CD14-positive monocyte (primary cell): ENCODE data around the gene PTBP2. TPM values are rescaled to one million over a fixed set of nuclear protein-coding genes. Genes with fewer than 3 reads are reported as not detected.

ENCODE experiments used
- DNase-seq, 3 donors: peaks; one replicate each; pipeline ENCODE4 v3.0.0-alpha.2; 2011 to 2022
- H2AFZ ChIP-seq: 2 replicates; pipeline ENCODE4 v1.6.0; 2012; ENCODE audit warnings: mild to moderate bottlenecking, low read depth, low read length, inconsistent platforms; ENCODE audit not compliant: insufficient read depth, poor library complexity, severe bottlenecking
- H3K27ac ChIP-seq, 2 donors: 1 replicate in 1 of 2; 2 replicates in 1 of 2; pipeline ENCODE4 v1.5.1; 2012 to 2013; ENCODE audit warnings: low read length in 2 of 2, control low read depth in 1 of 2, inconsistent platforms in 1 of 2, low read depth in 1 of 2, mild to moderate bottlenecking in 1 of 2
- H3K27me3 ChIP-seq, 2 donors: one replicate each; pipeline versions ENCODE4 v1.6.0 to v1.6.1; 2011 to 2013; ENCODE audit warnings: low read length in 2 of 2; ENCODE audit not compliant: control insufficient read depth in 2 of 2, insufficient read depth in 2 of 2
- H3K36me3 ChIP-seq, 2 donors: replicated peaks in 1 of 2; 1 replicate in 1 of 2; 2 replicates in 1 of 2; pipeline versions ENCODE4 v1.5.1 to v1.6.1; 2012 to 2013; ENCODE audit warnings: low read length in 2 of 2, control low read depth in 1 of 2, inconsistent platforms in 1 of 2, mild to moderate bottlenecking in 1 of 2; ENCODE audit not compliant: insufficient read depth in 2 of 2, control insufficient read depth in 1 of 2
- H3K4me1 ChIP-seq, 2 donors: 1 replicate in 1 of 2; 2 replicates in 1 of 2; pipeline versions ENCODE4 v1.5.1 to v1.6.1; 2012 to 2013; ENCODE audit warnings: low read length in 2 of 2, control low read depth in 1 of 2, inconsistent platforms in 1 of 2, mild to moderate bottlenecking in 1 of 2, moderate library complexity in 1 of 2; ENCODE audit not compliant: insufficient read depth in 2 of 2, control insufficient read depth in 1 of 2
- H3K4me2 ChIP-seq: replicated peaks from 2 replicates; pipeline ENCODE3; 2012; ENCODE audit warnings: low read length, moderate library complexity, mild to moderate bottlenecking; ENCODE audit not compliant: poor library complexity, severe bottlenecking; ENCODE audit errors: extremely low read depth
- H3K4me3 ChIP-seq, 3 experiments: fragments of 200-600 bp in 1 of 3; sonication (generic) in 1 of 3; replicated peaks in 1 of 3; 1 replicate in 2 of 3; 2 replicates in 1 of 3; pipeline ENCODE4 v1.5.1; 2011 to 2013; ENCODE audit warnings: low read length in 3 of 3, mild to moderate bottlenecking in 3 of 3, control low read depth in 2 of 3, low read depth in 2 of 3, inconsistent platforms in 1 of 3, moderate library complexity in 1 of 3
- H3K79me2 ChIP-seq: 2 replicates; pipeline ENCODE4 v1.6.0; 2012; ENCODE audit warnings: mild to moderate bottlenecking, control low read depth, inconsistent platforms, low read length, moderate library complexity; ENCODE audit not compliant: insufficient read depth
- H3K9ac ChIP-seq: 2 replicates; pipeline ENCODE4 v1.6.0; 2017; ENCODE audit warnings: low read length, mild to moderate bottlenecking; ENCODE audit not compliant: insufficient read depth, poor library complexity, severe bottlenecking
- H3K9me3 ChIP-seq, 2 donors: replicated peaks in 1 of 2; 1 replicate in 1 of 2; 2 replicates in 1 of 2; pipeline versions ENCODE4 v1.5.1 to v1.6.1; 2012 to 2013; ENCODE audit warnings: low read length in 2 of 2, control low read depth in 1 of 2; ENCODE audit not compliant: control insufficient read depth in 1 of 2, insufficient read depth in 1 of 2
- H4K20me1 ChIP-seq: 2 replicates; pipeline ENCODE4 v1.6.0; 2012; ENCODE audit warnings: mild to moderate bottlenecking, low read length, control low read depth, moderate library complexity; ENCODE audit not compliant: insufficient read depth
- H3K27ac Mint-ChIP-seq, 7 donors: one replicate each; pipeline ENCODE4 v1.8.0; 2020; ENCODE audit warnings: mild to moderate bottlenecking in 7 of 7, mixed read lengths in 7 of 7, moderate library complexity in 6 of 7, inconsistent platforms in 2 of 7
- H3K27me3 Mint-ChIP-seq, 3 donors: one replicate each; pipeline ENCODE4 v1.8.0; 2021 to 2022; ENCODE audit warnings: low read depth in 3 of 3, mild to moderate bottlenecking in 3 of 3, mixed read lengths in 3 of 3, moderate library complexity in 3 of 3, inconsistent platforms in 1 of 3
- H3K36me3 Mint-ChIP-seq, 2 donors: one replicate each; pipeline ENCODE4 v1.8.0; 2020; ENCODE audit warnings: mixed read lengths in 2 of 2, inconsistent platforms in 1 of 2, mild to moderate bottlenecking in 1 of 2
- H3K4me1 Mint-ChIP-seq: one replicate; pipeline ENCODE4 v1.8.0; 2020; ENCODE audit warnings: mild to moderate bottlenecking, mixed read lengths
- H3K4me3 Mint-ChIP-seq, 2 donors: one replicate each; pipeline ENCODE4 v1.8.0; 2020; ENCODE audit warnings: mild to moderate bottlenecking in 2 of 2, mixed read lengths in 2 of 2, moderate library complexity in 1 of 2
- H3K9me3 Mint-ChIP-seq, 7 donors: one replicate each; pipeline ENCODE4 v1.8.0; 2020 to 2022; ENCODE audit warnings: mixed read lengths in 7 of 7, mild to moderate bottlenecking in 6 of 7, moderate library complexity in 6 of 7, inconsistent platforms in 2 of 7
- WGBS: methylation state at CpG from one replicate; pipeline ENCODE4 v1.1.5; 2013; ENCODE audit warnings: missing lambda C conversion rate; ENCODE audit not compliant: insufficient coverage; 5-methylcytosine and 5-hydroxymethylcytosine counted together
- intact Hi-C, 2 donors: fragments of 100-400 bp; cut with micrococcal nuclease; formaldehyde crosslinking; loops; one replicate each; pipeline versions ENCODE4 v1.15.0 to v1.15.1; 2023
- polyA plus RNA-seq, 3 donors: library from polyadenylated mRNA; depleted of rRNA in 1 of 3; unstranded in 2 of 3; stranded (reverse) in 1 of 3; fragments of 300-500 nt in 2 of 3; fragments of >200 nt in 1 of 3; fragmentation: Illumina TruSeq in 2 of 3; gene quantifications; 1 replicate in 2 of 3; 2 replicates in 1 of 3; pipeline ENCODE4 v1.2.3, GENCODE V29; 2012 to 2021
- TF ChIP-seq, protein P1 (sequence below): fragments of 200-600 bp; IDR thresholded peaks from one replicate; pipeline ENCODE4 v1.8.0; 2022; ENCODE audit warnings: antibody characterized with exemption, mild to moderate bottlenecking

PTBP2 gene
- polyA plus RNA-seq, 3 donors: 0.52 to 18.2 (median 1.2) TPM

DNA sequence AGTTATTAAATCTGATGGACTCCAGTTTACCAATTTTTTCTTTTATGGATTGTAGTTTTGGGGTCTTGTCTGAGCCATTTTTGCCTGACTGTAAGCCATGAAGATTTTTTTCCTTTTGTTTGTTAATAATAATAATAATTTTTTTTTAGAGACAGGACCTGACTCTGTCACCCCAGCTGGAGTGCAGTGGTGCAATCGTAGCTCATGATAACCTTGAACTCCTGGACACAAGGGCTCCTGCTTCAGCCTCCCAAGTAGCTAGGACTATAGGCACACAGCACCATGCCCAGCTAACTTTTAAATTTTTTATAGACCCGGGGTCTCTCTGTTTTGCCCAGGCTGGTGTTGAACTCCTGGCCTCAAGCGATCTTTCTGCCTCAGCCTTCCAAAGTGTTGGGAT lies 6.3 kb downstream of the PTBP2 start:
- Mint-ChIP-seq H3K27ac (peak overlapping the region in 2 of 7 donors; percentile 19 to 37), H3K36me3 (peaks cover 29 to 51% of the 10 kb centered on the region in 2 donors), H3K27me3 (no peaks in the 10 kb centered on the region), H3K9me3 (peaks cover 0 to 4% (median 0%) of the 10 kb centered on the region in 7 donors), H3K4me1 (peaks cover 23% of the 10 kb centered on the region), H3K4me3 (no peak overlapping the region)
- H2AFZ ChIP-seq: no peak overlapping the region
- H3K4me1 ChIP-seq: peaks cover 6 to 14% of the 10 kb centered on the region in 2 donors
- no peak overlapping the region for H3K27ac ChIP-seq
- intact Hi-C loops: no loop called here
- peaks cover 99% of the 10 kb centered on the region for H3K79me2 ChIP-seq
- DNase-seq: no peak
- H3K4me3 ChIP-seq: no peak overlapping the region
- TF ChIP-seq, protein P1, sequence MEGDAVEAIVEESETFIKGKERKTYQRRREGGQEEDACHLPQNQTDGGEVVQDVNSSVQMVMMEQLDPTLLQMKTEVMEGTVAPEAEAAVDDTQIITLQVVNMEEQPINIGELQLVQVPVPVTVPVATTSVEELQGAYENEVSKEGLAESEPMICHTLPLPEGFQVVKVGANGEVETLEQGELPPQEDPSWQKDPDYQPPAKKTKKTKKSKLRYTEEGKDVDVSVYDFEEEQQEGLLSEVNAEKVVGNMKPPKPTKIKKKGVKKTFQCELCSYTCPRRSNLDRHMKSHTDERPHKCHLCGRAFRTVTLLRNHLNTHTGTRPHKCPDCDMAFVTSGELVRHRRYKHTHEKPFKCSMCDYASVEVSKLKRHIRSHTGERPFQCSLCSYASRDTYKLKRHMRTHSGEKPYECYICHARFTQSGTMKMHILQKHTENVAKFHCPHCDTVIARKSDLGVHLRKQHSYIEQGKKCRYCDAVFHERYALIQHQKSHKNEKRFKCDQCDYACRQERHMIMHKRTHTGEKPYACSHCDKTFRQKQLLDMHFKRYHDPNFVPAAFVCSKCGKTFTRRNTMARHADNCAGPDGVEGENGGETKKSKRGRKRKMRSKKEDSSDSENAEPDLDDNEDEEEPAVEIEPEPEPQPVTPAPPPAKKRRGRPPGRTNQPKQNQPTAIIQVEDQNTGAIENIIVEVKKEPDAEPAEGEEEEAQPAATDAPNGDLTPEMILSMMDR: no peak
- 100% methylated on average over 2 of the region's 3 CpGs for WGBS
- no peaks in the 10 kb centered on the region for H3K27me3 ChIP-seq
- no peak overlapping the region for H3K9ac ChIP-seq
- H3K4me2 ChIP-seq: no peak overlapping the region
- peaks cover under 1 to 22% of the 10 kb centered on the region in 2 donors for H3K36me3 ChIP-seq
- peaks cover 23% of the 10 kb centered on the region for H4K20me1 ChIP-seq
- H3K9me3 ChIP-seq: no peaks in the 10 kb centered on the region

DNA sequence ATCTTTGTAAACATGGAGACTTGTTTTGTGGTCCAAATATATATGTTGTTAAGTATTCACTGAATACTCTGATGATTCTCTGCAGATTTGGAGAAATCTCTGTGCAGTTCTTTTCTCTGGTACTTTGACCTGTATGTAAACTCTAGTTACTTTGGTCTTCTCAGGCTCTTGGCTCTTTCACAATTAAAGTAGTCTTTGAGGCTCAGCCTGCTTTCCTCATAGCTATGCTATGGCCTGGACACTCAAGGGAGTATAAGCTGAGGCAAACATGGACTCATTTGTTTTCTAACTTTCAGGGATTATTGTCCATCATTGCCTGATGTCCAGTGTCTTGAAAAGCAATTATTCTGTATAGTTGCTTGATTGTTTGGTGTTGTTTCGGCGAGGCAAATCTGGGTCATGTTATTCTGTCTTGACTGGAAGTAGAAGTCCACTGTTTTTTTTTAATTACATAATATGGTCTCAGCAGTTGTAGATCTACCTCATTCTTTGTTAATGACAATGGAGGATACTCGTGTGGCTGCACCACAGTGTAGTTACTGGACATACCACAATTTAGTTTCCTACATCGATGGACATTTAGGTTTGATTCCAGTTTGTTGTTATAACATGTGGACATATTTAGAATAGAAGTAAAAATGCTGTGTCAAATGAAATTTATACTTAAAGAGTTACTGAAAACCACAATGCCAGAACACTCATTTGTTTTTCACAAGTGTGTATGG lies 9.2 kb downstream of the PTBP2 start:
- H2AFZ ChIP-seq: no peak overlapping the region
- peak overlapping the region in 1 of 2 donors; percentile 10 for H3K27ac ChIP-seq
- no peaks in the 10 kb centered on the region for H3K27me3 Mint-ChIP-seq
- peaks cover 3 to 40% of the 10 kb centered on the region in 2 donors for H3K36me3 ChIP-seq
- H3K27me3 ChIP-seq: no peaks in the 10 kb centered on the region
- TF ChIP-seq, protein P1: no peak
- H3K79me2 ChIP-seq: peaks cover 97% of the 10 kb centered on the region
- peaks cover 0 to 4% (median 0%) of the 10 kb centered on the region in 7 donors for H3K9me3 Mint-ChIP-seq
- H3K4me3 Mint-ChIP-seq: no peak overlapping the region
- no peaks in the 10 kb centered on the region for H3K4me1 ChIP-seq
- no CpG with 5 or more reads among the region's 4 CpGs for WGBS
- intact Hi-C loops: no loop called here
- H3K9ac ChIP-seq: no peak overlapping the region
- peaks cover 38 to 59% of the 10 kb centered on the region in 2 donors for H3K36me3 Mint-ChIP-seq
- peaks cover 16% of the 10 kb centered on the region for H3K4me1 Mint-ChIP-seq
- no peak for DNase-seq
- no peak overlapping the region for H3K27ac Mint-ChIP-seq
- H3K9me3 ChIP-seq: no peaks in the 10 kb centered on the region
- H3K4me2 ChIP-seq: no peak overlapping the region
- no peak overlapping the region for H3K4me3 ChIP-seq
- H4K20me1 ChIP-seq: peaks cover 26% of the 10 kb centered on the region
